ENCODE results near the gene CD300LF.

The CD300LF gene

DNA sequence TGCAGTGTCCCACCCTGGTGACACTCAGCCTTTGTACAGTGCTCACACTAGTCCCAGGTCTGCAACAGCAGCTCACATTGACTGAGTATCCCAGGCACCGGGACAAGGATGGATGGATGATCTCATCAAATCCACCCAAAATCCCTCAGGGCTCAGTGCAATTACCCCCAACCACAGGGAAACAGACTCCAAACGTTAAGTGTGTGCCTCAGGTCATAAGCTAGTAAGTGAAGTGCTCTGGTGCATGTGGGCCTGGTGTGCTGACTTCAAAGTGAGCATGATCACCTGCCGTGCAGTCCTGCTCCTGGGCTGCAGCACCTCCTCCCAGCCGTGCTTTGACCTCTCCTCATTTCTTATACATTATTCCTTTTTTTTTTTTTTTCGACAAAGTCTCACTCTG is 58.0 kb downstream of the CD300LF start:
- DNase-seq (ENCODE audit: extremely low read depth, low read depth), result no peak
- TF ChIP-seq, protein P1, sequence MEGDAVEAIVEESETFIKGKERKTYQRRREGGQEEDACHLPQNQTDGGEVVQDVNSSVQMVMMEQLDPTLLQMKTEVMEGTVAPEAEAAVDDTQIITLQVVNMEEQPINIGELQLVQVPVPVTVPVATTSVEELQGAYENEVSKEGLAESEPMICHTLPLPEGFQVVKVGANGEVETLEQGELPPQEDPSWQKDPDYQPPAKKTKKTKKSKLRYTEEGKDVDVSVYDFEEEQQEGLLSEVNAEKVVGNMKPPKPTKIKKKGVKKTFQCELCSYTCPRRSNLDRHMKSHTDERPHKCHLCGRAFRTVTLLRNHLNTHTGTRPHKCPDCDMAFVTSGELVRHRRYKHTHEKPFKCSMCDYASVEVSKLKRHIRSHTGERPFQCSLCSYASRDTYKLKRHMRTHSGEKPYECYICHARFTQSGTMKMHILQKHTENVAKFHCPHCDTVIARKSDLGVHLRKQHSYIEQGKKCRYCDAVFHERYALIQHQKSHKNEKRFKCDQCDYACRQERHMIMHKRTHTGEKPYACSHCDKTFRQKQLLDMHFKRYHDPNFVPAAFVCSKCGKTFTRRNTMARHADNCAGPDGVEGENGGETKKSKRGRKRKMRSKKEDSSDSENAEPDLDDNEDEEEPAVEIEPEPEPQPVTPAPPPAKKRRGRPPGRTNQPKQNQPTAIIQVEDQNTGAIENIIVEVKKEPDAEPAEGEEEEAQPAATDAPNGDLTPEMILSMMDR (IDR thresholded peaks at IDR 0.05; ENCODE audit: low read depth, low read length), result no peak

DNA sequence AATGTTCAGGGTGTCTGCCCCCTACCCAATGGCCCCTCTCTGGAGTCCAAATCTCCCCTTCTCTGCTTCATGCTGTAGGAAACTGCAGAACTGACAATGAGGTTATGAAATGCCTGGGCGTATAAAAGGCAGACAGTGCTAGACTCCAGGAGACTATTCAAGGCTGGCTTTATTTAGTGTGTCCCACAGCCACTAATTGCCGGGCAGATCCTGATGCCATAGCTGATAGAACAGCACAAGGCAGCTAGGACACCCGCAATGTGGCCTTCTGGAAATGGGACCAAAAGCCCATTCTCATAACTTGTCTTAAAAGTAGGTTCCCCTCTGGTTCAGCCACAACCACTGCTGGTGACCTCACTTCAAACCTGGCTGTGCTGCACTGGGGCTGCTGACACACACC is 60.7 kb downstream of the CD300LF start:
- TF ChIP-seq, protein P1 (IDR thresholded peaks at IDR 0.05; ENCODE audit: low read depth, low read length), result no peak
- DNase-seq (ENCODE audit: extremely low read depth, low read depth), result no peak

GRCh38 chr17:74649909-74650308 is 62.8 kb downstream of the CD300LF start:
- DNase-seq (ENCODE audit: extremely low read depth, low read depth), result no peak

GRCh38 chr17:74647871-74648672 is 64.7 kb downstream of the CD300LF start:
- no peak for DNase-seq (ENCODE audit: extremely low read depth, low read depth)
- TF ChIP-seq, protein P1 (IDR thresholded peaks at IDR 0.05; ENCODE audit: low read depth, low read length), result no peak

More at GRCh38 chr17:74649909-74650308, 62.8 kb downstream of the CD300LF start:
- TF ChIP-seq, protein P1 (IDR thresholded peaks at IDR 0.05; ENCODE audit: low read depth, low read length), result no peak

DNA sequence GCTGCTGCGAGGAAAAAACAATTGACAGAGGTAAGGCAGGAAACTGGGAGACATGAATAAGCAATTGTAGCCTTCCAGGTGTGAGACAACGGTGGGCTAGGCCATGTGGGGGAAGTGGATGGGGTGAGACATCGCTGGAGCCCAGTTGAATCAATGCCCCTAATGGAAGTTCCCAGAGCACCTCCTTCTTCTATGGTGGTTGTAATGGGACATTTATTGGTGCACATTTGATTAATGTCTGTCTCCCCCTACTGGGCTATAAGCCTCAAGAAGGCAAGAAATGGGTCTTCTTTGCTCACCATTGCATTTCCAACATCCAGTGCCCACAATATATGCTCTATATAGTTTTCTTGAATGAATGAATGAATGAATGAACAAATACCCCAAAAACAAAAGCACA is 66.5 kb downstream of the CD300LF start:
- no peak for DNase-seq (ENCODE audit: extremely low read depth, low read depth)
- TF ChIP-seq, protein P1 (IDR thresholded peaks at IDR 0.05; ENCODE audit: low read depth, low read length), result no peak

DNA sequence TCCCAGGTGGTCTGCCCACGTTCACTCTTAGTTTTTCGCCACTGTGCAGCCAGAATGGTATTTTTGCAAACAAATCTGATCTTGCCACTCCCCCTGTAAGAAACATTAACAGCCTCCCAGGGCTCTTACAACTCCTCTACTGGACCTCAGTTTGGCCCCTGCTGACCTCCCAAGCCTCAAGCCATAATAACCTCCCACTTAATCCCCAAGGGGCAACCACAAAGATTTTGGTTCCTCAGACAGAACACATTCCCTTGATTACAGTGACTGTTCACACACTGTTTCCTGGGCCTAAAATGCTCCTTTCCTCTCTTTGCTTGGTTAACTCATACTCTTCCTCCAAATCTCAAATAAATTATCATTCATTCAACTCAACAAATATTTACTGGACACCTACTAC is 67.7 kb downstream of the CD300LF start:
- no peak for DNase-seq (ENCODE audit: extremely low read depth, low read depth)
- TF ChIP-seq, protein P1 (IDR thresholded peaks at IDR 0.05; ENCODE audit: low read depth, low read length), result no peak

GRCh38 chr17:74644419-74644818 is 68.3 kb downstream of the CD300LF start:
- no peak for DNase-seq (ENCODE audit: extremely low read depth, low read depth)
- TF ChIP-seq, protein P1 (IDR thresholded peaks at IDR 0.05; ENCODE audit: low read depth, low read length), result no peak
